GM12878 (cell line): ENCODE data around the gene VDR. TPM values are rescaled to one million over a fixed set of nuclear protein-coding genes. Genes with fewer than 3 reads are reported as not detected.

Experiments used
- ATAC-seq: fragments of 200-7000 bp; cut with Tn5 transposase; 3 replicates; pipeline ENCODE4 v1.9.1; 2020; ENCODE audit warnings: mild to moderate bottlenecking, moderate library complexity
- BruUV-seq: library from RNA; stranded (reverse); fragments of 400-500 nt; replicated peaks from 2 replicates; lab custom pipeline; 2021; lab: Mats Ljungman, UMichigan
- CTCF ChIA-PET: fragments of 300-600 bp; sonication (Branson Sonifier 250); formaldehyde crosslinking; extraction: SDS; loops from one replicate; lab custom pipeline; 2021; ENCODE audit warnings: inconsistent platforms; lab: Yijun Ruan, JAX
- POLR2A ChIA-PET: fragments of 350-600 bp; formaldehyde crosslinking; extraction: SDS; loops from one replicate; lab custom pipeline; 2021; ENCODE audit warnings: inconsistent platforms; lab: Charles Lee
- RAD21 ChIA-PET: fragments of 300-600 bp; sonication (Branson Sonifier 250); formaldehyde crosslinking; loops from one replicate; lab custom pipeline; 2023; ENCODE audit warnings: antibody characterized with exemption; ENCODE audit not compliant: unreplicated experiment; lab: Charles Lee
- SMC1A ChIA-PET: fragments of 300-600 bp; sonication (Branson Sonifier 250); formaldehyde crosslinking; loops from one replicate; lab custom pipeline; 2023; ENCODE audit not compliant: unreplicated experiment, uncharacterized antibody; lab: Charles Lee
- DNase-seq: peaks from one replicate; pipeline ENCODE4 v3.0.0-alpha.2; 2011; ENCODE audit warnings: low read depth, low spot score
- FAIRE-seq: peaks from 3 replicates; lab custom pipeline; 2011; peaks lifted over from hg19 to GRCh38; lab: Jason Lieb, UNC
- H2AFZ ChIP-seq: 2 replicates; pipeline ENCODE4 v1.6.0; 2011; ENCODE audit warnings: low read depth, low read length, control low read depth; ENCODE audit not compliant: control insufficient read depth
- H3K27ac ChIP-seq: 2 replicates; pipeline ENCODE4 v1.5.1; 2011; ENCODE audit warnings: control low read depth; ENCODE audit not compliant: control insufficient read depth, insufficient read depth
- H3K27me3 ChIP-seq, 2 experiments: replicated peaks in 1 of 2; 2 replicates each; pipeline versions ENCODE4 v1.6.0 to v1.6.1; 2011; ENCODE audit warnings: low read length in 1 of 2; ENCODE audit not compliant: control insufficient read depth in 2 of 2, insufficient read depth in 2 of 2
- H3K36me3 ChIP-seq, 2 experiments: 2 replicates each; pipeline ENCODE4 v1.5.1; 2011; ENCODE audit warnings: low read length in 1 of 2; ENCODE audit not compliant: control insufficient read depth in 2 of 2, insufficient read depth in 2 of 2
- H3K4me1 ChIP-seq: 2 replicates; pipeline ENCODE4 v1.6.1; 2011; ENCODE audit warnings: mild to moderate bottlenecking, low read length, moderate library complexity, mixed read lengths; ENCODE audit not compliant: control insufficient read depth, insufficient read depth
- H3K4me2 ChIP-seq: 2 replicates; pipeline ENCODE4 v1.6.0; 2011; ENCODE audit warnings: control low read depth; ENCODE audit not compliant: control insufficient read depth, insufficient read depth
- H3K4me3 ChIP-seq: fragments of 200-600 bp; sonication (generic); 2 replicates; pipeline ENCODE4 v1.5.1; 2016
- H3K79me2 ChIP-seq: 2 replicates; pipeline ENCODE4 v1.6.0; 2011; ENCODE audit warnings: low read length; ENCODE audit not compliant: control insufficient read depth, insufficient read depth
- H3K9ac ChIP-seq: 2 replicates; pipeline ENCODE4 v1.8.0; 2011; ENCODE audit warnings: low read length, control low read depth, mixed read lengths; ENCODE audit not compliant: control insufficient read depth, insufficient read depth
- H3K9me3 ChIP-seq: replicated peaks from 3 replicates; pipeline ENCODE4 v1.5.1; 2011; ENCODE audit warnings: mild to moderate bottlenecking, low read length; ENCODE audit not compliant: control insufficient read depth, insufficient read depth
- H4K20me1 ChIP-seq: 2 replicates; pipeline ENCODE4 v1.6.0; 2011; ENCODE audit not compliant: control insufficient read depth, insufficient read depth
- BACH1 ChIP-seq: fragments of 450-650 bp; IDR thresholded peaks from 2 replicates; pipeline ENCODE4 v1.6.1; 2017; ENCODE audit warnings: mild to moderate bottlenecking, borderline replicate concordance
- CEBPB ChIP-seq, 2 experiments: fragments of 150-350 bp in 1 of 2; IDR thresholded peaks; 2 replicates each; pipeline ENCODE4 v1.6.1; 2012 to 2014; ENCODE audit warnings: low read depth in 2 of 2, low read length in 2 of 2, borderline replicate concordance in 1 of 2, inconsistent platforms in 1 of 2
- CHD1 ChIP-seq: IDR thresholded peaks from 2 replicates; pipeline ENCODE4 v1.6.1; 2012; ENCODE audit warnings: low read depth, low read length, improper control_type of control experiment
- EED ChIP-seq: sonication (generic); IDR thresholded peaks from 2 replicates; pipeline ENCODE4 v1.6.1; 2016; ENCODE audit warnings: antibody characterized with exemption, low read depth
- EP300 ChIP-seq, 2 experiments: fragments of 150-350 bp in 1 of 2; IDR thresholded peaks; 2 replicates each; pipeline ENCODE4 v1.6.1; 2011 to 2012; ENCODE audit warnings: low read depth in 2 of 2, low read length in 2 of 2, borderline replicate concordance in 1 of 2, improper control_type of control experiment in 1 of 2, inconsistent platforms in 1 of 2; ENCODE audit not compliant: control insufficient read depth in 1 of 2
- HDAC2 ChIP-seq: fragments of 200-600 bp; sonication (generic); IDR thresholded peaks from 2 replicates; pipeline ENCODE4 v1.6.1; 2017
- KAT2A ChIP-seq: conservative IDR thresholded peaks from 2 replicates; pipeline ENCODE4 v1.6.1; 2011; ENCODE audit warnings: low read depth, low read length; ENCODE audit not compliant: control insufficient read depth
- LARP7 ChIP-seq: fragments of 450-650 bp; IDR thresholded peaks from 2 replicates; pipeline ENCODE4 v1.6.1; 2017; ENCODE audit warnings: mild to moderate bottlenecking
- MAX ChIP-seq: IDR thresholded peaks from 2 replicates; pipeline ENCODE4 v1.6.1; 2012; ENCODE audit warnings: low read depth, low read length, improper control_type of control experiment
- NFYB ChIP-seq: IDR thresholded peaks from 2 replicates; pipeline ENCODE4 v1.6.1; 2011; ENCODE audit warnings: low read depth, mild to moderate bottlenecking, low read length, improper control_type of control experiment, moderate library complexity; ENCODE audit not compliant: insufficient read depth
- POLR2AphosphoS5 ChIP-seq: IDR thresholded peaks from 2 replicates; pipeline ENCODE4 v1.6.1; 2011; ENCODE audit warnings: mild to moderate bottlenecking, low read length, inconsistent platforms
- RCOR1 ChIP-seq: conservative IDR thresholded peaks from 2 replicates; pipeline ENCODE4 v1.6.1; 2012; ENCODE audit warnings: low read depth, low read length, improper control_type of control experiment
- SUPT20H ChIP-seq: IDR thresholded peaks from 2 replicates; pipeline ENCODE4 v1.6.1; 2011; ENCODE audit warnings: low read depth, mild to moderate bottlenecking, low read length, moderate library complexity, borderline replicate concordance; ENCODE audit not compliant: control insufficient read depth
- TAF1 ChIP-seq: IDR thresholded peaks from 2 replicates; pipeline ENCODE4 v1.6.1; 2011; ENCODE audit warnings: mild to moderate bottlenecking, low read depth, low read length, borderline replicate concordance
- YBX1 ChIP-seq: fragments of 450-650 bp; IDR thresholded peaks from 2 replicates; pipeline ENCODE4 v1.6.1; 2016; ENCODE audit warnings: antibody characterized with exemption
- WGBS: methylation state at CpG from one replicate; pipeline ENCODE4 v1.1.6; 2016; ENCODE audit warnings: low lambda C conversion rate; ENCODE audit not compliant: insufficient replicate concordance, insufficient coverage; ENCODE audit errors: missing lambda C conversion rate; 5-methylcytosine and 5-hydroxymethylcytosine counted together
- in situ Hi-C: fragments of 300-500 bp; cut with MboI; formaldehyde crosslinking; loops from 9 replicates; pipeline ENCODE4 v1.14.3; 2018; ENCODE audit warnings: mixed read lengths
- intact Hi-C: fragments of 100-400 bp; cut with micrococcal nuclease; formaldehyde crosslinking; loops from one replicate; pipeline ENCODE4 v1.14.2; 2022; ENCODE audit not compliant: unreplicated experiment
- polyA plus RNA-seq, 11 experiments: library from polyadenylated mRNA; depleted of rRNA in 4 of 11; unstranded in 6 of 11; stranded (reverse) in 5 of 11; fragments of >200 nt; fragmentation: Nextera tagmentation in 4 of 11; fragmentation: Illumina TruSeq in 1 of 11; extraction: Ambion mirVana in 4 of 11; extraction: Trizol in 1 of 11; gene quantifications; 1 replicate in 1 of 11; 2 replicates in 10 of 11; pipeline versions ENCODE4 v1.2.1 to v1.2.3, GENCODE V29; 2011 to 2016; ENCODE audit warnings: inconsistent platforms in 2 of 11, missing spikeins in 2 of 11, low read depth in 1 of 11
- total RNA-seq, 4 experiments: library from RNA; depleted of rRNA in 3 of 4; stranded (reverse); fragments of >200 nt in 3 of 4; fragmentation: Illumina TruSeq in 1 of 4; extraction: Trizol in 1 of 4; gene quantifications; 2 replicates each; pipeline versions ENCODE4 v1.2.1 to v1.2.3, GENCODE V29; 2013 to 2021

VDR gene
- total and polyA plus RNA-seq, 10 of the 15 experiments (the other 5 are each of a cell fraction or from before 2014, with no cell fraction given), result 0.27 to 7.9 (median 3.0) TPM

GRCh38 chr12:47850153-47851084, 54.4 kb downstream of the VDR start:
- no peak overlapping the region for H3K4me3 ChIP-seq
- no peaks in the 10 kb centered on the region for H3K79me2 ChIP-seq
- no peak for TF ChIP-seq HDAC2
- no peak for TF ChIP-seq TAF1
- TF ChIP-seq MAX, result no peak
- no peak for TF ChIP-seq LARP7
- TF ChIP-seq EP300 (IDR thresholded peaks at IDR 0.05; ENCODE audit: borderline replicate concordance in 1 of 2, control insufficient read depth in 1 of 2, low read depth in 2 of 2, low read length in 2 of 2), result no peak
- no peak for TF ChIP-seq EED
- no peak for TF ChIP-seq KAT2A
- TF ChIP-seq CEBPB (IDR thresholded peaks at IDR 0.05; ENCODE audit: borderline replicate concordance in 1 of 2, low read depth in 2 of 2, low read length in 2 of 2), result no peak
- TF ChIP-seq SUPT20H, result no peak
- TF ChIP-seq YBX1, result no peak
- no peak for TF ChIP-seq POLR2AphosphoS5
- no peak for TF ChIP-seq CHD1
- no peak for TF ChIP-seq RCOR1
- no peak for TF ChIP-seq NFYB
- TF ChIP-seq BACH1, result no peak
- ChIA-PET SMC1A (interaction anchor here (0.6 kb wide), 1 partner anchor 163 kb away, joined by 3 read pairs; no protein-coding TSS in a partner anchor), POLR2A (interaction anchor here (0.5 kb wide), 1 partner anchor 903 kb away, joined by 6 read pairs; no protein-coding TSS in a partner anchor), RAD21 (no interaction called here), CTCF (interaction anchor here (2.2 kb wide), 1 partner anchor 12 kb away, joined by 6 read pairs; no protein-coding TSS in a partner anchor)
- FAIRE-seq (no peak), ATAC-seq (no peak), DNase-seq (no peak)
- no peaks in the 10 kb centered on the region for H3K27me3 ChIP-seq
- no peak overlapping the region for H3K27ac ChIP-seq
- 56% methylated on average over 12 of the region's 12 CpGs for WGBS
- H3K9me3 ChIP-seq, result no peaks in the 10 kb centered on the region
- in situ Hi-C loops (no loop called here), intact Hi-C loops (no loop called here)
- no peak overlapping the region for H3K4me2 ChIP-seq
- no peaks in the 10 kb centered on the region for H4K20me1 ChIP-seq
- no peak overlapping the region for H2AFZ ChIP-seq
- BruUV-seq, result no TSS peak
- no peaks in the 10 kb centered on the region for H3K4me1 ChIP-seq
- H3K9ac ChIP-seq, result no peak overlapping the region
- no peaks in the 10 kb centered on the region for H3K36me3 ChIP-seq
